Measurements from ENCODE around the gene TRAPPC3. TPM values are rescaled to one million over a fixed set of nuclear protein-coding genes. Genes with fewer than 3 reads are reported as not detected.

Gene TRAPPC3
- polyA plus RNA-seq, 3 donors = 59.4 to 66.8 (median 62.6) TPM

DNA sequence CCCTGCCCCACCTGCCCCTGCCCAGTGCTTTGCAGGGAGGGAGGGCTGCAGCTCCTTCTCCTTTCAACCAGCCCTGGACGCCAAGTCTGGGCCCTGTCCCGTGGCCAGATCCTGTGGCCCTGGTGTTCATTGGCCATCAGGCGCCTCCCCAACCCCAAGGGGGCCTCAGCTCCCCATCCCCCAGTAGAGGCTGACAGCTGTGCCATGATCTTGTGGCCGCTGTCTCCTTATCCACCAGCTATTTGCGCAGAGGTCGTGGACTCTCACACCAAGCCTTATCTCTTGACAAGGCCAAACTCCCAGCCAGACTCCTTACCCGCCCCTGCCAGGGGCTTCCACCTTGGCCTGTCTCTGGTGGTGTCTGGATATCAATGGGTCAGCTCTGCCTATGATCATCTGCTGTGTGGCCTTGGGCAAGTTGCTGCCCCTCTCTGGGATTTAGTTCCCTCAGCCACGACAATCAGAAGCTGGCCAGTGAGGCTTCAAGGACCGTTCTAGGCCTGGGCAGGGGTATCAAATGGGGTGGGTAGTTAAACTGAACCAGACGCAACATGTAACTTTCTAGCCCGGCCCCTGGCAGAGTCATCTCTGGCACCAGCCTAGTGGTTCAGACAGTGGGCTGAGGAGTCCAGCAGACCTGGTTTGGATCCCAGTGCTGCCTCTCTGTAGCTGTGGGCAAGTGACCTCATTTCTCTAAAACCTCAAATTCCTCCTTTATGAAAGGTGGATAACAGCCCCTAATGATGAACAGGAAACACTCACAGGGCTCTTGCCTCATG, 21.0 kb downstream of the TRAPPC3 start:
- DNase-seq (ENCODE audit: low read depth in 3 of 3, low spot score in 2 of 3) = no peak

DNA sequence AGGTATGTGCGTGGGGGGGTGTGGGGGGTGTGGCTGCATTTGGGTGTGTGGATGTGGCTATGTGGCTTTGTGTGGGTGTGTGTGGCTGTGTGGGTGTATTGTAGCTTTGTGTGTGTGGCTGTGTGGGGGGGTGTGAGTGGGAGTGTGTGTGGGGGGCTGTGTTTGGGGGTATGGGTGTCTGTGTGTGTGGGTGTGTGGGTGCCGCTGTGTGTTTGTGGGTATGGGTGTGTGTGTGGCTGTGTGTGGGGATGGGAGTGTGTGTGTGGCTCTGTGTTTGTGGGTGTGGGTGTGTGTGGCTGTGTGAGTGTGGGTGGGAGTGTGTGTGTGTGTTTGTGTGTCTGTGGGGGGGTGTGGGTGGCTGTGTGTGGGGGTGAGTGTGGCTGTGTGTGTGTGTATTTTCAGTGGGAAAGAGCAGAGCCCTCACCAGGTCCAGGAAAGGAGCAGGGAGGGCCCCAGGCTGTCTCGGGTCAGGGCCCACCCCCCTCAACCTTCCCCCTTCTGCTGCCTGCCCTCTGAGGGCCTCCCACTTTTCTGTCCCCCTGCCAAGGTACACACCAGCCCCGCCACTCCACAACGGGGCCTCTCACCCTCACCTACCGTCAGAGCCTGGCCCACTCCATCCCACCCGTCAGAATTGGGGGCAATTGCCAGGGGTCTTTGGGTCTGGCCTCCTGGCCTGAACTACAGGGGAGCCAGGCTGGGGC, 22.3 kb downstream of the TRAPPC3 start:
- DNase-seq (ENCODE audit: low read depth in 3 of 3, low spot score in 2 of 3) = no peak

DNA sequence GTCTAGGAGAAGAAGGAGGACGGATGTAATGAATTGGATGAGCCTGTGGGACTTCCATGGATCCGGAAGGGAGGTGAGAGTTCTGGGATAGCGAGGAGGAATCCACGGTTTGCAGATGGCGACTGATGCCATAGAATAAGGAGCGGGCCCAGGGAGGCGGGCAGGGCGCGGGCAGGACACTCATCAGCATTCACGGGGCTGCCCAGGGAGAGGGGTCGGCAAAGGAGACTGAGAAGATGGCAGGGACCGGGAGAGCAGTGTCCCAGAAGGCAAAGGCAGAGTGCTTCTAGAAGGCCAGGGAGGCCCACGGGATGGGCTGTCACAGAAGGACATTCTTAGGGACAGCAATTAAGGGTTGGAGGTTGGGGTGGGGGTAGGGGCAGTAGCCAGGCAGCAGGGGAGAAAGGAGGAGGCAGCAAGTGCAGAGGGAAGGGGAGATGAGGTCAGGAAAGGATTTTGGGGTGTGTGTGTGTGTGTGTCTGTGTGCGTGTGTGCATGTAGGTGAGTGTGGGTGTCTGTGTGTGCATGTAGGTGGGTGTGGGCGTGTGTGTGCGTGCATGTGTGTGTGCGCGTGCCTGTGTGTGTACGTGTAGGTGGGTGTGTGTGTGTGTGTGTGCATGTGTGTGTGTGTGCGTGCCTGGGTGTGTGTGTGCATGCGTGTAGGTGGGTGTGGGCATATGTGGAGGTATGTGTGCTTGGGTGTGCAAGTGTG, 23.1 kb downstream of the TRAPPC3 start:
- no peak for DNase-seq (ENCODE audit: low read depth in 3 of 3, low spot score in 2 of 3)

DNA sequence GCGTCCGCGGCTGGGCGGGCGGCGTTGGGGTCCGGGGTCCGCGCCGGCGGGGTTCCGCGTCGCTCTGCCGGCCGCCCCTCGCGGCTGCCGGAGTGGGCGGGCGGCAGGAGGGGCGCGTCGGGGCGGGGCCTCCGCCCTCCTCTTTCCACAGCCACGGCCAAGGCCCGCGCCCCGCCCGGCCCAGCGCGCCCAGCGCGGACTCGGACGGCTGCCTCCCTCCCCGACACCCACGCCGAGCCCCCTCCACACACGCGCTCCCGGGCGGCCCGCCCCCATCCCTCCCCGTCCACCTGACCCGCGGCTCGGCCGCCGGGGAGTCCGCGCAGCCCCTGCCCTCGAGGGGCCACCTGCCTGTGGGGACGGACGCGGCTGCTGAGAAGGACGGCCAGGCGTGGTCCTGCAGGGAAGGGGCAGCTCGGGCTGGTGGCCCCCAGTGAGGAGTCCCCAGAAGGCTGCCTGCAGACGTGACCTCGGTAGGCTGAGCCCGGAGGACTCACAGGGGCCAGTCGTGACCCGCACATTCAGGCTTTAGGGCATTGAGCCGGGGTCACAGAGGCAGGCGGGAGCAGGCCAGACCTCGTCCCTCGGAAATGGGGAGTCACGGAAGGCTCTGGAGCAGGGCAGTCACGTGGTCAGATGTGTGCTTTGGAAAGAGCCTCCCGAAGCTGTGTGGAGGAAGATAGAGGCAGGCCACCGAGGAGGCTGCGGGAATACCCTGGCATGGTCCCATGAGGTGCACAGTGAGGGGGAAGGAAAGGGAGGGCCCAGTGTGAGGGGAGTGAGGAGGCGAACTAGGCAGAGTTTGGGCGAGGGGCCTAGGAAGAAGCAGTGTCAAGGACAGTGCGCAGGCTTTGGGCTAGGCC, 23.9 kb downstream of the TRAPPC3 start, which contains the start of gene COL8A2:
Gene COL8A2 (minus strand): TSS at position 94 of the 863 bp plus-strand sequence. CDS start 24,980 bp downstream, outside the sequence.
- DNase-seq (ENCODE audit: low read depth in 3 of 3, low spot score in 2 of 3) = no peak

DNA sequence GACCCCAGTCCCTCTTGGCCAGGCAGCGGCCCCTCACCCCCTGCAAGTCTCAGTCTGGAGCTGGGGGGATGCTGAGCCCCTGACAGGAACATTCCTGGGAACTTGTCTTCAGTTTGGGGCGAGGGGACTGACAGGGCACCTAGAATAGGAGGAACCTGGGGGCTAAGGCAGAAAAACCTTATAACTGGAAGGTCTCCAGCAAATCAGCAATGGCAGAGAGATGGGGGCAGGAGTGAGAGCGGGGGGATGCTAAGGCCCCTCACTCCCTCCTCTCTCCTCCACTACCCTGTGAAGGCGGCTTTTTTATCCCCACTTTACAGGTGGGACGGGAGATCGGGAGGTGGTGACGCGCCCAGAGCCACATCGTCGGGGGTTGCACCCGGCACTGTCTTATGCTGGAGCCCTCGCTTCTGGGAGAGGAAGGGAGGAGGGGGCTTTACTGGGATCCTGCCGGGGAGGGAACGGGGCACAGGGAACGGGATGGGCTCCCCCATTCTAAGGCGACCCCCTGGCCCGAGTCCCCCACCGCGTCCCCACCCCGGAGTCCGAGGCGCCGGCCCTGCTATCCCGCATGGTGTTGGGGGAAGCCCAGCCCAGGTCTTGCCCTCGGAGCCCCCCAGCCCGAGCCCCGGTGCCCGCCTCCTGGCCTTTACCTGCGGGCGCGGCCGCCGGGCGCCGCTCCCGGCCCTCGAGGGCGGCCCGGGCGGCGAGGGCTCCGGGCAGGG, 24.7 kb downstream of the TRAPPC3 start:
- DNase-seq (ENCODE audit: low read depth in 3 of 3, low spot score in 2 of 3) = no peak

DNA sequence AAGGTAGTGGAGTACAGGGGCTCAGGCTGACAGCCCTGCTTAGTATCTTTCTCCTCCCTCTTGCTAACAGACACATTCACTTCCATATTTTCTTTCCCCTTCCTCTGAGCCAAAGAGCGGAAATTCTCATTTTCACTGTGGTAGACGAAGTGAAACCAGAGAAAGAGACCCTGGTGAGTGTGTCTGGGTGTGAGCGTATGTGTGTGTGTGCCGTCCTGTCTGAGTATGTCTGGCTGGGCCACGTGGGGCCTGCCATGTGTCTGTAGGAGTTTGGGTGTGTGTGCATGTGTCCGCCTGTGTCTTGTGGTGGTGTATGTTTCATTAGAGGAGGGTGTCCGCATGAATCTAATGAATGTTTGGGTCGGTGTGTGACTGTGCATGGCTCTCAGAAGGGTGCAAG, 25.9 kb downstream of the TRAPPC3 start:
- DNase-seq (ENCODE audit: low read depth in 3 of 3, low spot score in 2 of 3) = no peak

DNA sequence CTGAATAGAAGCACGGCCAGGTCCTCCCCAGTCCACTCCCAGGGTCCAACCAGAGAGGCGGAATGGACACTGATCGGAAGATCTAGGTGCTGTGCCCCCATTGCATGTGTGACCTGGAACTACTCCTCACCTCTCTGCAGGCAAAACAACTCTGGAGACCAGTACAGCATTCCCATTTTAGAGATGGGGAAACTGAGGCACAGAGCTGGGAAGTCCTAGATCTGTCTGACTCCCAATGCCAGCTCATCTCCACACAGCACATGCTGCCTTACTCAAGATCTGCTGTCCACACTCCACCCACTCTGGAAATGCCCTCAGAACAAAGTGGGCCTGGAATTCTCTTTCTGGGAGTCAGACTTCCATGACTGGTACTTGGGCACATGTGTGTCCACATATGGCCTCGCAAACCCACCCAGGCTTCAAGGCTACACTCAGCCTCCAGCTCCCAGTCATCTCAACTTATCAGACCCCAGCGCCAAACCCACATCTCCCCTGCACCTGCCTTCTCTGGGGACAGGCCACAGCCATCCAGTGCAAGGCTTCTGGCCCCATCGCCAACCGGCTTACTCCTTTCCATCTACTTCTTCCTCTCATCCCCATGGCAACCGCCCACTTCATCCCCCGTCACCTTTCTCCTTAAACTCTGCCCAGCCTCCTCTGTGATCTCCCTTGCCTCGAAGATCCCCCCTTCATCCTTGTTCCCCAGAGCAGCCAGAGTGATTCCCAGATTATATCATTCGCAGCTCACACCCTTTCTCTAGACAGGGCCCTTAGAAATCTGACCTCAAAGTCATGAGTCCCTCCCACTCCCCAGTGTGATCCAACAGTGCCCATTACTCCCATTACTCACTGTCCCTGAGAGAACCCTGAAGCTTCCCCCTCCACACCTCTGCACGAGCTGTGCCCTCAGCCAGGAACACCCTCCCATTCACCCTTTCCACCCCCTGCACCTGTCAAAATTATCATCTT, 26.9 kb downstream of the TRAPPC3 start:
- DNase-seq (ENCODE audit: low read depth in 3 of 3, low spot score in 2 of 3) = no peak

DNA sequence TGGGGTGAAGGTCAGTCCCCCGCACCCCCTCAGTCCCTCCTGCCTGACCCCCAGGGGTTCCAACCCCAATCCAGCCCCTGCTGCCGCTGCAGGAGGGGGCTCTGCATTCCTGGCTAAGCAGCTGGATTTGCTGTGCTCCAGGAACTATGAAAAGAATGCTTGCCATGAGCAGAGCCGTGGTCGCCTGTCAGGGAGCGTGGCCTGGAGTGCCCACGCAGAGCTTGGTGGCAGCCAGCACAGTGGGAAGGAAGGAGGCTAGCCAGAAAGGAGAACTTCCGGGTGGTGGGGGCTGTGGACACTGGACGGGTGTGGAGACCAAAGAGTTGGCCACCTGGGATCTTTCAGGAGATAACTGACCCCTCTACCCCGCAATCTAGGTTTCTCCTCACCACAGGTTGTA, 29.8 kb downstream of the TRAPPC3 start:
- DNase-seq (ENCODE audit: low read depth in 3 of 3, low spot score in 2 of 3) = no peak

DNA sequence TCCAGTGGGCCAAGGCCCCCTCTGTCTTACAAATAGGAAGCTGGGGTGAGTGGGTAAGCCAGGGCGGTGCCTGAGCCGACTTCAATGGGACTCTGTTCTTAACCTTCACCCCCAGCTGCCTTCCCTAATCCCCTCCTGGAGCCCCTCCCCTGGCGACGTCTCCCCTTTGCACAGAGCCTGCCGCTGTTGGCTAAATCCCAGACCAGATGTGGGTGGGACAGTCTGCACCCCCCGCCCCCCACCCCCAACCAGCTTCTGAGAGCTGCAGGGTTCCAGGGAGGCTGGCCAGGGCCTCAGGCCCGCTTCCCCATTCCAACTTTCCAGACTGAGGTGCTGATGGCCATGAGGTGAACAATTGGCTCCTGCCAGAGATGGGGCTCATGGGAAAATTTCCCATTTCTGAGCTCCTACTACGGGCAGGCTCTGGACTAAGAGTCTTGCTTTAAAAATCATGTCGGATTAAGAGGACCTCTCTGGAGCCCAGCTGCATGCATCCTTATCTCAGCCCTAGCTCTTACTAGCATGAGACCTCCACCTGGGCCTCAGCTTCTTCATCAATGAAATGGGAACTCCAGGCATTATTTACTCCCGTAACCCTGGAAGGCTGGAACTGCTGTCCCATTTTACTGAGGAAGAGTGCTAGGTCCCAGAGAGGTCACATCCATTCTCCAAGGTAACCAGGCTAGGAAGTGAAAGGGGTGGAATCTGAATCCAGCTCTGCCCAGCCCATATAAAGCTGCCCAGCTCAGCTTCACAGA, 30.7 kb downstream of the TRAPPC3 start:
- DNase-seq (ENCODE audit: low read depth in 3 of 3, low spot score in 2 of 3) = no peak

DNA sequence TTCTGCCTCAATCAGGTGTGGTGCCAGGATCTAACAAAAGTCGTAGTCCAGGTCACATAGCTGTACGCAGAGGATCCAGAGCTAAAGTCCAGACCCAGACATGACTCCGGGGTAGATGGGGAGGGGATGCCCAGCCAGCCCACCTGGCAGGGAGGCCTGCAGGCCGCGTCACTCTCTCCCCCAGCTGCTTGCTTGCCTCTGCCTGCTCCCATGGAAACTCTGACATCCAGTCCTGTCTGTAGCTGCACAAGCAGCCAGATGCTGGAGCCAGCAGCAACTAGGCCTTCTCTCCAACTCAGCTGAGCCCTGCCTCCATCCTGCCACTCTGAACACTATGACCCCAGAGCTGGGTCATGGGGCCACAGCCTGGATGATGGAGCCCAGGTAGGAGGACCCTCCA, 32.4 kb downstream of the TRAPPC3 start:
- no peak for DNase-seq (ENCODE audit: low read depth in 3 of 3, low spot score in 2 of 3)

DNA sequence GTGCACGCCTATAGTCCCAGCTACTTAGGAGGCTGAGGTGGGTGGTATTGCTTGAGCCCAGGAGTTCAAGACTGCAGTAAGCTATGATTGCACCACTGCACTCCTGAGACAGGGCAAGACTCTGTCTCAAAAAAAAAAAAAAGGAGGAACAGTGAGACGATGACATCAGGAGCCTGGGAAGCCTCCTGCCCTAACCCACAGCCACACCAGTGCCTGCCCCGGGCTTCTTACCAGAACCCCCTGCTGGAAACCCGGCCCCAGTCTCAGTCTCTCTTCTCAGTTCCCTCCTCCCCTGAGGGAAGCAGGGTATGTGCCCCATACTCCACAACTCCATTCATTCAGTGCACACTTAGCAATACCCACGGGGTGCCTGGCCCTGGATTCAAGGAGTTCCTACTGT, 33.4 kb downstream of the TRAPPC3 start:
- no peak for DNase-seq (ENCODE audit: low read depth in 3 of 3, low spot score in 2 of 3)

DNA sequence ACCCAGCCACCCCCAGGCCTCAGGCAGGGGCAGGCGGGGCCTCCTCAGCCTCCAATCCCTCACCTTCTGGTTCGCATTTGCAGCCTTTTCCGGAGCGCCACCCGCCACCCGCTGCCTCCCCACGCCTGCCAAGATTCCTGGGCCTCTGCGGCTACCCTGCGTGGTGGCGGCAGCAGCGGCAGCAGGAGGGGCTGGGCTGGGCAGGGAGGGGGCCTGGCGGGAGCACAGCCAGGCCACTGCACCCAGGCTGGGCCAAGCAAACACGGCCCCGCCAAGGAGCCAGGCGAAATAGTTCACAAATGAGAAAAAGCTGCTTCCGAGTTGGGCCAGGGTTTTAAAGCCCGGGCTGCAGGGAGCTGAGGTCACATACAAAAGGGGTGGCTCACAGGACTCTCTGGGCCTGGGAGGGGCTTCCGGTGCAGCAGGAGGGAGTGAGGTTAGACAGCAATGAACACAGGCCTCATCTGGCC, 34.1 kb downstream of the TRAPPC3 start:
- DNase-seq (ENCODE audit: low read depth in 3 of 3, low spot score in 2 of 3) = no peak

DNA sequence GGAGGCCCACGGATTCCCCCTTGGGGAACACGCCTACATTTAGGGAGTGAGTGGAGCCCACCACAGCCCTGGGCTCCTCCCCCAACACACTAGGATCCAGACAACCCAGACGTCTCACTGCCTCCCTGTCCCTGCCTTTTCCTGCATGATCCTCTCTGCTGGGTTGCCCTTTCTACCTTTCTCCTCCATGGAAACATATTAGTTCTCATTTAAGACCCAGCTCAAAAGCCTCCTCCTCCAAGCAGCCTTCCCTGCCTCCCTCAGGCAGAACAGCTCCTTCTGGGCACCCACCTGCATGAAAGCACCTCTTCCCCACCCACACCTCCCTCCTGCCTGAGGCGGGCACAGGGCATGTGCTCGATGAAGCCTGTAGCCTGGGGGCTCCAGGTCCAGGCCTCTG, 34.9 kb downstream of the TRAPPC3 start:
- no peak for DNase-seq (ENCODE audit: low read depth in 3 of 3, low spot score in 2 of 3)

DNA sequence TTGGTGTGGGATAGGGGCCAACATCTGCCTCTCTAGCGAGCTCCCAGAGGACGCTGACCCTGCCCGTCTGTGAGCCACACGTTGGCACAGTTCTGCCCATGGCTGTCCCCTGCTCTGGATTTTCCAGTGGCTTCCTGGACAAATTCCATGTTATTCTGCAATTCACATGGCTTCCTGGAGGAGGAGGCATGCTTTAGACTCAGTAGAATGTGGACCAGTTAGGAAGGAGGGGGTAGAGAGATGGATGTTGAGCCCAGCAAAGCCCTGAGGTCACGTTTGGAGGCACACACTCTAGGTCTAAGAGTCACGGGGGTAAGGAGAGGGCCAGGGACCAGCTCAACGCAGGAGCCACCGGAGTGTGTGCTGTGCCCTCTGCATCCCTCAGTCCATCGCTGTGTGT, 36.5 kb downstream of the TRAPPC3 start:
- DNase-seq (ENCODE audit: low read depth in 3 of 3, low spot score in 2 of 3) = no peak

DNA sequence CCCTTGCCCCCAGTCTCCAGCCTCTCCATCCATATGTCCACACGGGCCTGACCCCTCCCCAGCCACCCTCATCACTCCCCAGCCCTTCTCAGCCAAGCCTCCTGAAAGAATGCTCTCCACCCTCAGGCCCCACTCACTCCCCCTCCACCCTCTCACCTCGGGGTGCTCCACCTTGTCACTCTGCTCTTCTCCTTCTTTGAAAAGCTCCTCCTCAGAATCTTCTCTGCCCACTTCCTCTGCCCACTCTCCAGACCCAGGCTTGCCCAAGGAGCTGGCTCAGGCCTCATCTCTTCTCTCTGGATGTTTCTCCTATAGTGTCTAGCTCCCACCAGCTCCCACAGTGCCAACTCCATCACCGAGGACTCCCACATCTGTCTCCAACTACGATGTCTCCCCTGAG, 38.1 kb downstream of the TRAPPC3 start:
- no peak for DNase-seq (ENCODE audit: low read depth in 3 of 3, low spot score in 2 of 3)

DNA sequence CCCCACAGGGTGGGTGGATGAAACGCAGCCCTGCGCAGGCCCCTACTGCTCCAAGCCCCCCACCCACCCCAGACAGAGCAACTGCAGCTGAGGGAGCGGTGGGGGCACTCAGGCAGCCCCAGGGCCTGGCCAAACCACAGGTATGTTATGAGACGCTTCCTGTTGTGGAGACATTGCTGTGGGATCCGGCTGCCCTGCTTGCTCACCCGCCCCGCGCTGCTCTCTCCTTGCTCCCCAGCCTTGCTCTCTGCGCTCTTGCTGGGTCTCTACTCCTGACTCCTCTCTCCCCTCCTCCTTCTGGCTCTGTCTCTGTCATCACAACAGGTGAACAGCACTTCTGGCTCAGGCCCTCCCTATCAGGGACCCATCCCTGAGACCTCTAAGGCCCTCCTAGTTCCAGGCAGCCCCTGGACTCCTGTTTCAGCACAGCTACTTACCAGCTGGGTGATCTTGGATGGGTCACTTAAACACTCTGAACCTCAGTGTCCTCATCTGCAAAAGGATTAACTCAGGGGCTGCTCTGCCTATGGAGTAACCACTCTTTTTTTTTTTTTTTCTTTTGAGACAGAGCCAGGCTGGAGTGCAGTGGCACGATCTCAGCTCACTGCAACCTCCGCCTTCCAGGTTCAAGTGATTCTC, 40.1 kb downstream of the TRAPPC3 start:
- DNase-seq (ENCODE audit: low read depth in 3 of 3, low spot score in 2 of 3) = no peak

DNA sequence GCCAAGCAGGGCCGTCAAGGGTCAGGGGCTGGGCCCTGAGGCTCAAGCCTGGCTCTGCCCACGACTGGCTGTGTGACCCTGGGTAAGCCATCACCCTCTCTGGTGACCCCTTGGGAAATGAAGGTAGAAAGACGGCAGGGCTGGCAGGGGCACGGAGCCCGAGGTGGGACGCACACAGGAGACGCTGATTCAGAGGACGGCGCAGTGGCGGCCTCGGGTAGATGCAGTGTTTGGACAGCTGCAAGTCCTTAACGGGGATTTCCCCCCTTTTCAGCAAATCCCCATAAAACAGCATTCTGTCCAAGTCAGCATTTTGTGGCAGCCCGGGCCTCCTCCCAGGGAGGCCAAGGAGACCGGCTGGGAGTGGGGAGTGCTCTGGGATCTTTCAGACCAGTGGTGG, 41.0 kb downstream of the TRAPPC3 start:
- no peak for DNase-seq (ENCODE audit: low read depth in 3 of 3, low spot score in 2 of 3)

All from right renal cortex interstitium (tissue), 3 donors.